ENCODE results near the gene ZCWPW1. TPM values are rescaled to one million over a fixed set of nuclear protein-coding genes. Genes with fewer than 3 reads are reported as not detected.

ZCWPW1 gene
- total RNA-seq, 1 experiment from 2014 or later: 3.4 TPM

DNA sequence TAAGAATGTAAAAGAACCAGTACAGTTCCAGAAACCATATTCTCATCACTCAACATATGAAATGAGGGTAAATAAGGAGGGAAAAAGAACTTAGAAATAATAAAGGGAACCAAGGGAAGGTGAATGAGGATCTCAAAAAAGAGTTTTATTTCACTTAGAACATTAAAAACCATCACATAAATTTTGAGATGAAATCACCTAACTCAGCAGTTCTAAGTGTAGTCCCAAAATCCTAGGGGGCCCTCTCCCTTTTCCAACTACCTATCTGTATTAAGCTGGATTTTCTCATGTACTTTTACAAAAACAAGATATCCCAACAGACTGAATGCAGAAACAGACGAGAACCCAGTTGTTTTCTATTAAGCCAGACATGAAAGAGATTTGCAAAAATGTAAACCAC is 3.2 kb downstream of the ZCWPW1 start:
- H3K27me3 Mint-ChIP-seq (ENCODE audit: insufficient read depth, unreplicated experiment): peaks cover 4% of the 10 kb centered on the region
- Histone ChIP-seq H3K4me1 (no peaks in the 10 kb centered on the region), H3K4me3 (ENCODE audit: low read depth, low read length) (no peak overlapping the region), H3K36me3 (ENCODE audit: control insufficient read depth, insufficient read depth, low read length) (no peaks in the 10 kb centered on the region), H3K9me3 (no peaks in the 10 kb centered on the region), H3K27me3 (replicated peaks; ENCODE audit: control insufficient read depth, insufficient read depth, low read length) (no peaks in the 10 kb centered on the region)
- intact Hi-C loops (cut with micrococcal nuclease; ENCODE audit: unreplicated experiment): no loop called here
- POLR2A ChIA-PET: no interaction called here
- TF ChIP-seq, protein P1, sequence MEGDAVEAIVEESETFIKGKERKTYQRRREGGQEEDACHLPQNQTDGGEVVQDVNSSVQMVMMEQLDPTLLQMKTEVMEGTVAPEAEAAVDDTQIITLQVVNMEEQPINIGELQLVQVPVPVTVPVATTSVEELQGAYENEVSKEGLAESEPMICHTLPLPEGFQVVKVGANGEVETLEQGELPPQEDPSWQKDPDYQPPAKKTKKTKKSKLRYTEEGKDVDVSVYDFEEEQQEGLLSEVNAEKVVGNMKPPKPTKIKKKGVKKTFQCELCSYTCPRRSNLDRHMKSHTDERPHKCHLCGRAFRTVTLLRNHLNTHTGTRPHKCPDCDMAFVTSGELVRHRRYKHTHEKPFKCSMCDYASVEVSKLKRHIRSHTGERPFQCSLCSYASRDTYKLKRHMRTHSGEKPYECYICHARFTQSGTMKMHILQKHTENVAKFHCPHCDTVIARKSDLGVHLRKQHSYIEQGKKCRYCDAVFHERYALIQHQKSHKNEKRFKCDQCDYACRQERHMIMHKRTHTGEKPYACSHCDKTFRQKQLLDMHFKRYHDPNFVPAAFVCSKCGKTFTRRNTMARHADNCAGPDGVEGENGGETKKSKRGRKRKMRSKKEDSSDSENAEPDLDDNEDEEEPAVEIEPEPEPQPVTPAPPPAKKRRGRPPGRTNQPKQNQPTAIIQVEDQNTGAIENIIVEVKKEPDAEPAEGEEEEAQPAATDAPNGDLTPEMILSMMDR (IDR thresholded peaks at IDR 0.05; ENCODE audit: insufficient read depth in 1 of 2, low read depth in 1 of 2, low read length in 1 of 2, severe bottlenecking in 1 of 2, unreplicated experiment in 1 of 2): no peak
- H3K4me1 Mint-ChIP-seq (ENCODE audit: low read depth, unreplicated experiment): no peaks in the 10 kb centered on the region
- H3K36me3 Mint-ChIP-seq (ENCODE audit: insufficient read depth, unreplicated experiment): peaks cover 23% of the 10 kb centered on the region
- no peak for DNase-seq
- no TSS peak for BruUV-seq (replicated peaks)
- H3K4me3 Mint-ChIP-seq (ENCODE audit: unreplicated experiment): no peak overlapping the region
- H3K9me3 Mint-ChIP-seq (ENCODE audit: unreplicated experiment): no peaks in the 10 kb centered on the region
- H3K27ac Mint-ChIP-seq (ENCODE audit: unreplicated experiment): no peak overlapping the region
- CTCF ChIA-PET: interaction anchor here (1.1 kb wide), 1 partner anchor 18 kb away, joined by 5 read pairs; no protein-coding TSS in a partner anchor

DNA sequence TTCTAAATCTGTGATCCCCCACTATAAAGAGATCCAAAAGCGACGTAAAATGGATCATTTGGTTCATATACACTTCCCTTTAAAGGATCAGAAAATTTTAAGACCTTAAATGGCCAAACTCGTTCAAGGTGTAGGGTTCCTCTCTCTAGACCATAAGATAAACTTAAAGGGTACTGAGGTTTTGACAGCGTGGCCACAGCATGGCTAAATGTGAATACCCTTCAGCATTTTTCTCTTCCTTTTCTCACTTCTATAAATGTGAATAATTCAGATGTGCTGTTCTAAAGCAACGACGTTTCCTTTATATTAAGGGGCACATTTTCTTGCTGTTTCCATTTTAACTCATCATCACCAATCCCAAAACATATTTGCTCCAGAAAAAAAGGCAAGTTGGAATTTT is 5.2 kb downstream of the ZCWPW1 start:
- TF ChIP-seq, protein P1 (IDR thresholded peaks at IDR 0.05; ENCODE audit: insufficient read depth in 1 of 2, low read depth in 1 of 2, low read length in 1 of 2, severe bottlenecking in 1 of 2, unreplicated experiment in 1 of 2): no peak
- Mint-ChIP-seq H3K27me3 (ENCODE audit: insufficient read depth, unreplicated experiment) (no peaks in the 10 kb centered on the region), H3K4me3 (ENCODE audit: unreplicated experiment) (no peak overlapping the region), H3K27ac (ENCODE audit: unreplicated experiment) (no peak overlapping the region), H3K36me3 (ENCODE audit: insufficient read depth, unreplicated experiment) (peaks cover 5% of the 10 kb centered on the region), H3K4me1 (ENCODE audit: low read depth, unreplicated experiment) (no peaks in the 10 kb centered on the region), H3K9me3 (ENCODE audit: unreplicated experiment) (no peaks in the 10 kb centered on the region)
- ChIA-PET CTCF (interaction anchor here (0.7 kb wide), 1 partner anchor 148 kb away, joined by 3 read pairs; no protein-coding TSS in a partner anchor), POLR2A (no interaction called here)
- BruUV-seq (replicated peaks): no TSS peak
- intact Hi-C loops (cut with micrococcal nuclease; ENCODE audit: unreplicated experiment): no loop called here
- no peak for DNase-seq
- Histone ChIP-seq H3K27me3 (replicated peaks; ENCODE audit: control insufficient read depth, insufficient read depth, low read length) (no peaks in the 10 kb centered on the region), H3K36me3 (ENCODE audit: control insufficient read depth, insufficient read depth, low read length) (no peaks in the 10 kb centered on the region), H3K9me3 (no peaks in the 10 kb centered on the region), H3K4me1 (no peaks in the 10 kb centered on the region), H3K4me3 (ENCODE audit: low read depth, low read length) (no peak overlapping the region)

DNA sequence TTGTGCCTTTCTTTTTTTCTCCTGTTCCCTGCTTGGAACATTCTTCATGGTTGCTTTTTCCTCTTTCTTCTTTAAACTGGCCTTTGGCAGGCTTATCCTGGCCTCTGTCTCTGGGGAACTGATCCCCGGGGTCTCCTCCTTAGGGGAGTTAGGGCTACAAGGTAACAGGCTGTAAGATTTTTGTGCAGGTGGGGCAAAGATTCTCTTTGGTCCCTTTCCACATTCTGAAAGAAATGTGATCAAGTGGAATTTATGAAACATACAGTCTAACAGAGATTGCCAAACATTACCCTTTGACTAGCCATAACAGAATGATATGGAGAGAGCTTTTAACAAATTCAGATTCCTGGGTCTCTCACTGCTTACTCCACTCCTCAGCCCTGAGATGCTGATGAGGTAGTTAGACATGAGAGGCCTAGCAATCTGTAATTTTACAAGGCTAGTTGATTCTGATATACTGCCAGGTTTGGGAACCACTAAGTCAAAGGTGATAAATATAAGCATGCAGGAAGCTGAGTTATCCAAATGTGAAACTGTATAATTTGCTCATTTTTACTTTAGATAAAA is 8.8 kb downstream of the ZCWPW1 start:
- no peaks in the 10 kb centered on the region for H3K4me1 ChIP-seq
- Mint-ChIP-seq H3K36me3 (ENCODE audit: insufficient read depth, unreplicated experiment) (no peaks in the 10 kb centered on the region), H3K9me3 (ENCODE audit: unreplicated experiment) (no peaks in the 10 kb centered on the region), H3K4me3 (ENCODE audit: unreplicated experiment) (no peak overlapping the region), H3K4me1 (ENCODE audit: low read depth, unreplicated experiment) (no peaks in the 10 kb centered on the region), H3K27me3 (ENCODE audit: insufficient read depth, unreplicated experiment) (no peaks in the 10 kb centered on the region), H3K27ac (ENCODE audit: unreplicated experiment) (no peak overlapping the region)
- no peak for DNase-seq
- CTCF ChIA-PET: no interaction called here
- no peaks in the 10 kb centered on the region for H3K27me3 ChIP-seq (replicated peaks; ENCODE audit: control insufficient read depth, insufficient read depth, low read length)
- intact Hi-C loops (cut with micrococcal nuclease; ENCODE audit: unreplicated experiment): no loop called here
- H3K9me3 ChIP-seq: no peaks in the 10 kb centered on the region
- H3K4me3 ChIP-seq (ENCODE audit: low read depth, low read length): no peak overlapping the region
- POLR2A ChIA-PET: interaction anchor here (0.5 kb wide), 1 partner anchor 9 kb away, joined by 3 read pairs; the partner anchor contains the start of gene ZCWPW1
- no TSS peak for BruUV-seq (replicated peaks)
- TF ChIP-seq, protein P1 (IDR thresholded peaks at IDR 0.05; ENCODE audit: insufficient read depth in 1 of 2, low read depth in 1 of 2, low read length in 1 of 2, severe bottlenecking in 1 of 2, unreplicated experiment in 1 of 2): no peak
- no peaks in the 10 kb centered on the region for H3K36me3 ChIP-seq (ENCODE audit: control insufficient read depth, insufficient read depth, low read length)
